K562 (cell line): ENCODE results near the gene RAB13. TPM values are rescaled to one million over a fixed set of nuclear protein-coding genes. Genes with fewer than 3 reads are reported as not detected.

Experiments
- ARHGAP35 ChIP-seq: fragments of 450-650 bp; IDR thresholded peaks from 2 replicates; pipeline ENCODE4 v1.6.1; 2018; ENCODE audit not compliant: partially characterized antibody
- BMI1 ChIP-seq: fragments of 150-350 bp; IDR thresholded peaks from 2 replicates; pipeline ENCODE4 v1.6.1; 2014; ENCODE audit warnings: low read length
- CBX8 ChIP-seq: fragments of 200-600 bp; sonication (generic); IDR thresholded peaks from 2 replicates; pipeline ENCODE4 v1.6.1; 2012; ENCODE audit warnings: borderline replicate concordance, mixed run types, low read depth, mild to moderate bottlenecking, moderate library complexity, mixed read lengths, low read length, control low read depth, inconsistent platforms; ENCODE audit not compliant: poor library complexity, severe bottlenecking; ENCODE audit errors: extremely low read depth
- CHD1 ChIP-seq: fragments of 200-600 bp; sonication (generic); IDR thresholded peaks from one replicate; pipeline ENCODE4 v1.6.1; 2012; ENCODE audit warnings: mild to moderate bottlenecking, moderate library complexity, low read length, inconsistent platforms
- E2F3 ChIP-seq: fragments of 250-450 bp; sonication (Bioruptor Pico); IDR thresholded peaks from 2 replicates; pipeline ENCODE4 v1.4.0; 2020; ENCODE audit warnings: mild to moderate bottlenecking
- ETV5 ChIP-seq: sonication (generic); formaldehyde crosslinking; IDR thresholded peaks from 2 replicates; pipeline ENCODE4 v1.4.0; 2020; ENCODE audit warnings: low read depth, mild to moderate bottlenecking, missing genetic modification reagents
- HIVEP1 ChIP-seq: fragments of 250-450 bp; sonication (Bioruptor Pico); IDR thresholded peaks from 2 replicates; pipeline ENCODE4 v1.4.0; 2020; ENCODE audit warnings: mild to moderate bottlenecking
- HLTF ChIP-seq: fragments of 450-650 bp; IDR thresholded peaks from 2 replicates; pipeline ENCODE4 v1.6.1; 2016
- IRF1 ChIP-seq: sonication (generic); formaldehyde crosslinking; IDR thresholded peaks from 2 replicates; pipeline ENCODE4 v1.8.0; 2022; ENCODE audit warnings: missing genetic modification reagents, mild to moderate bottlenecking, borderline replicate concordance
- MXI1 ChIP-seq: IDR thresholded peaks from 2 replicates; pipeline ENCODE4 v1.6.1; 2011; ENCODE audit warnings: low read depth, mild to moderate bottlenecking, improper control_type of control experiment, low read length
- NFE2 ChIP-seq: IDR thresholded peaks from 2 replicates; pipeline ENCODE4 v1.6.1; 2014; ENCODE audit warnings: antibody characterized with exemption, low read depth
- PHB ChIP-seq: fragments of 250-450 bp; sonication (Bioruptor Pico); IDR thresholded peaks from 2 replicates; pipeline ENCODE4 v1.5.0; 2021
- POU5F1 ChIP-seq: fragments of 150-350 bp; IDR thresholded peaks from 2 replicates; pipeline ENCODE4 v1.6.1; 2014; ENCODE audit warnings: borderline replicate concordance, low read length, low read depth, mild to moderate bottlenecking; ENCODE audit not compliant: partially characterized antibody
- RNF2 ChIP-seq: sonication (generic); IDR thresholded peaks from 2 replicates; pipeline ENCODE4 v1.6.1; 2016
- SFPQ ChIP-seq: fragments of 200-400 bp; formaldehyde crosslinking; IDR thresholded peaks from 2 replicates; pipeline ENCODE4 v1.6.1; 2017; ENCODE audit warnings: mild to moderate bottlenecking, low read depth, low read length, moderate library complexity
- SMAD3 ChIP-seq: fragments of 450-650 bp; formaldehyde crosslinking; conservative IDR thresholded peaks from 2 replicates; pipeline ENCODE4 v1.4.0; 2020; ENCODE audit warnings: mild to moderate bottlenecking
- SREBF1 ChIP-seq: fragments of 150-350 bp; IDR thresholded peaks from 2 replicates; pipeline ENCODE4 v1.6.1; 2014; ENCODE audit warnings: antibody characterized with exemption, low read depth, low read length, borderline replicate concordance
- TCF3 ChIP-seq: sonication (generic); formaldehyde crosslinking; IDR thresholded peaks from 2 replicates; pipeline ENCODE4 v1.4.0; 2020; ENCODE audit warnings: mild to moderate bottlenecking, missing genetic modification reagents
- TCFL5 ChIP-seq: fragments of 250-450 bp; sonication (Bioruptor Pico); conservative IDR thresholded peaks from 2 replicates; pipeline ENCODE4 v1.6.1; 2021; ENCODE audit warnings: mild to moderate bottlenecking, moderate library complexity, matching md5 sums
- TEAD1 ChIP-seq, 2 experiments: fragments of 450-650 bp in 1 of 2; sonication (generic) in 1 of 2; formaldehyde crosslinking; IDR thresholded peaks; 2 replicates each; pipeline versions ENCODE4 v1.4.0 to v1.8.0; 2020 to 2022; ENCODE audit warnings: mild to moderate bottlenecking in 2 of 2, missing genetic modification reagents in 1 of 2
- ZHX1 ChIP-seq: fragments of 150-350 bp; conservative IDR thresholded peaks from 2 replicates; pipeline ENCODE4 v1.6.1; 2014; ENCODE audit warnings: low read length
- ZNF140 ChIP-seq: fragments of 250-450 bp; sonication (Bioruptor Pico); IDR thresholded peaks from 2 replicates; pipeline ENCODE4 v1.8.0; 2021; ENCODE audit warnings: moderate library complexity, mild to moderate bottlenecking, inconsistent platforms
- ZNF143 ChIP-seq: sonication (generic); formaldehyde crosslinking; IDR thresholded peaks from 2 replicates; pipeline ENCODE4 v1.9.0; 2022; ENCODE audit warnings: mild to moderate bottlenecking, missing genetic modification reagents
- ZNF589 ChIP-seq: fragments of 200-800 bp; sonication (Bioruptor generic); IDR thresholded peaks from 2 replicates; pipeline ENCODE4 v1.6.1; 2016; ENCODE audit warnings: low read depth, missing genetic modification characterization, missing compliant biosample characterization
- polyA plus RNA-seq, 8 experiments: library from polyadenylated mRNA; depleted of rRNA in 4 of 8; stranded (reverse) in 5 of 8; unstranded in 3 of 8; fragments of >200 nt; fragmentation: Nextera tagmentation in 2 of 8; fragmentation: Illumina TruSeq in 1 of 8; extraction: Ambion mirVana in 2 of 8; extraction: Trizol in 1 of 8; gene quantifications; 2 replicates each; pipeline versions ENCODE4 v1.2.1 to v1.2.3, GENCODE V29; 2011 to 2014; ENCODE audit warnings: inconsistent platforms in 1 of 8, missing spikeins in 1 of 8
- total RNA-seq, 7 experiments: library from RNA; depleted of rRNA in 6 of 7; stranded (reverse); fragments of >200 nt in 6 of 7; fragmentation: Illumina TruSeq in 2 of 7; extraction: Trizol in 2 of 7; gene quantifications; 2 replicates each; pipeline versions ENCODE4 v1.2.1 to v1.2.3, GENCODE V29; 2011 to 2021; ENCODE audit warnings: low replicate concordance in 1 of 7

The RAB13 gene
- total and polyA plus RNA-seq, 9 of the 15 experiments (the other 6 are each of a cell fraction or from before 2014, with no cell fraction given): 22.3 to 100 (median 39.8) TPM

GRCh38 chr1:153958111-153958960 lies 27.8 kb downstream of the RAB13 start, which contains the start of gene CRTC2 (continued):
- TF ChIP-seq ZHX1 (no peak), CHD1 (peak; percentile 86), PHB (CRISPR knock-in tag) (no peak), HLTF (0 out of 2 replicates have a peak, but pooled peaks have one; percentile 53), SREBF1 (peak; percentile 76; the same call in 1 of the 2 replicates), NFE2 (no peak), E2F3 (CRISPR knock-in tag) (no peak), POU5F1 (peak; percentile 94), ARHGAP35 (no peak), RNF2 (0 out of 2 replicates have a peak, but pooled peaks have one; percentile 63), HIVEP1 (CRISPR knock-in tag) (no peak), SMAD3 (CRISPR knock-in tag) (peak; percentile 59; the same call in 1 of the 2 replicates), TCF3 (CRISPR knock-in tag) (no peak), ETV5 (CRISPR knock-in tag) (peak; percentile 95), TCFL5 (no peak), ZNF140 (no peak), SFPQ (no peak), ZNF589 (CRISPR knock-in tag) (peak; percentile 51; the same call in 1 of the 2 replicates), CBX8 (no peak), TEAD1 (CRISPR knock-in tag; IDR thresholded peaks at IDR 0.05) (peak; percentile 46 to 89; a peak in 3 of 4 replicates), ZNF143 (CRISPR knock-in tag) (peak; percentile 99), BMI1 (no peak), MXI1 (no peak; the same call in 1 of the 2 replicates), IRF1 (CRISPR knock-in tag) (no peak)
